GM21528 (cell line): ENCODE results near the gene CLP1.
"Not testable (repeated sequence)": the region's sequence is repeated elsewhere in the genome, so short reads cannot be mapped to it uniquely, and the experiment has no call there.

ENCODE experiments used
- ATAC-seq: cut with Tn5 transposase; IDR thresholded peaks from one replicate; pipeline ENCODE4 v1.9.1; 2021; ENCODE audit warnings: mild to moderate bottlenecking, moderate library complexity; ENCODE audit not compliant: unreplicated experiment, low FRiP score

CLP1 gene

GRCh38 chr11:57640068-57640800 is 17.3 kb upstream of the CLP1 start:
- ATAC-seq: no peak

DNA sequence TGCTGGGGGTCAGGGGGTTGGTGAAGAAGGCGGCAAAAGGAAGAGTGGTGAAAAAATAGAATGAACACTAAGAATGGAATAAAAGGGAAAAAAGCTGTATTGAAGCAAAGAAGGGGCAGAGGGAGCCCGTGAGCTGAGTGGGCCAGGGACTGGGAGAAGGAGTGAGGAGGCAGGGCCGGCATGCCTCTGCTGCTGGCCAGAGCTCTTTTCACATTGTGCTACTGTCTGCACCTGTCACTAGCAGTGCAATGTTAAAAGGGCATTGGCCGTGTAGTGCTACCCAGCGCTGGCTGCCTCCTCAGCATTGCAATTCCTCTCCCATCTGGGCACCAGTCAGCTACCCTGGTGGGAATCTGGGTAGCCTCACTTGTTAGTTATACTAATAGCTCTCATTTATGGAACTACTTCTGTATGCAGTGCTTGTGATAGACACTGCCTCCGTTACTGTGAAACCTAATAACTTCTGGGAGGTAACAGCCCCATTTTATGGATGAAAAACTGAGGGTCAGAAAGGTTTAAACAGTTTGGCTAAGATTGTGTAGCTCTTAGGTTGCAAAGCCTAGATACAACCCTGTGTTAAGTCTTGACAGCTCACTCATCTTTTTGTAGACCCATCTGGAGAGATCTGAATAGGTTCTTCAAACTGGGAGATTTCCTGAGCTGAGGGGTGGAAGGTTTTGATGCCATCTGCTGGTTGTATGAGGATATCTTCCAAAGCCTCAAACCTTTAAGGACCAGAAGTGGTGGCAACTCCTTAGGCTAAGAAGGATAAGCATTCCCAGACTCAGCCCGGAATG is 16.4 kb upstream of the CLP1 start:
- ATAC-seq: no peak

DNA sequence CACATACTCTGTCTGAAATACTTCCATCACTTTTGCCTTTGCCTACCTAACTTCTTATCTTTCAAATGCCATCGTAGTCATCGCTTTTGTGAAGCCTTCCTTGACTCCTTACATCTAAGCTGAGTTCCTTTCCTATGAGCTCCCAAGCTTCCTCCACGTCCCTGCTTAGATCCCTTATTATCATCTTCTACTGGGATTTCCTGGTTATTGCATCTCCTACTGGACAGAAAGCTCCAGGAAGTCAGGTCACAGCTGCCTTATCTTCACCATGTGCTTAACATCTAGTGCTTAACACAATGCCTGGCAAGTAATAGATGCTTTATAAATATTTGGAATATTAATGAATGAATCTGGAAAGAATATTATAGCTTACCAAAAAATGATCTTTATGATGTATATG is 13.8 kb upstream of the CLP1 start:
- ATAC-seq: no peak

- ATAC-seq: no peak
These were observed 12.5 kb upstream of the CLP1 start for GRCh38 chr11:57644748-57645688.

DNA sequence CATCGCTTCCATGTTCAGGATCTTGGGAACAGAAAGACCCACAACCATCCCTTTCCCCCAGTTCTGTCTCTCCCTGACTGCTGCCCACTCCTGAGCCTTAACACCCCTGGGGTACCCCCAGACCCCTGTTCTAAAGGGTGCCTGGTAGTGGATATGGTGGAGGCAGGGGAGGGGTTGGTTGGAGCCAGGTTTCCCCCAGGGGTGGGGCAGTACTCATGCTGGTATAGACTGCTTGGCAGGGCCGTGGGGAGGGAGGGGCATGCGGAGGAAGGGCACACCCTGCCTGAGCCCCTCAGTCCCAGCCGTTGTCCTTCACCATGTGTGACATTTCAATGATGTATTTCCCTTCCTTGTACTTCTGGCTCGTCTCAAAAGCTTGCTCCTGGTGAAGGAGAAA is 11.9 kb upstream of the CLP1 start:
- ATAC-seq: no peak

DNA sequence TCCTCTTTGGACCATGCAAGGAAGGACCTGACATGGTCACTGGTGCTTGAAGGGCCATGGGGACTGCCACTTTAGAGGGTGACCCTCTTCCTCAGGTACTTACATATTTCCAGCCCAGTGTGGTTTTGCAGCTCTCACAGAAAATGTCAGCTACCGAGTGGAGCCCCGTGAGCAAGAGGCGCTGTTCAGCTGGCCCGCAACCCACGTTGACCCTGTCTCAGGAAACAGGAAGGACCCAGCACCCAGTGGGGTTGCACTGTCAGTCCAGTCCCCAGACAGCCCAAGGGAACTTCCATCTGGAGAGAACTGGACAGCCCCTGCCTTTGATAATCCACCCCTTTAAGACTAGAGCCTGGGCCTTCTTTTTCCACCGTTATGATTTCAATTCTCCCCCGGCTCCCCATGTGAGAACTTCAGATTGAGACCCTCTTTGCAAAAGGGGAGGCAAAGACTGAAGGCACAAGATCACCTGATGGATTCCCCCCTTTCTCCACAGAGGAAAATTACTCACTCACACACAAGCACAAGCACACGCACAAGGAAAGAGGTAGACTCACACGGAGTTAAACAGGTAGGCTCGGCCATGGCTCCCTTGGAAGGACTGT is 11.3 kb upstream of the CLP1 start:
- ATAC-seq: no peak

DNA sequence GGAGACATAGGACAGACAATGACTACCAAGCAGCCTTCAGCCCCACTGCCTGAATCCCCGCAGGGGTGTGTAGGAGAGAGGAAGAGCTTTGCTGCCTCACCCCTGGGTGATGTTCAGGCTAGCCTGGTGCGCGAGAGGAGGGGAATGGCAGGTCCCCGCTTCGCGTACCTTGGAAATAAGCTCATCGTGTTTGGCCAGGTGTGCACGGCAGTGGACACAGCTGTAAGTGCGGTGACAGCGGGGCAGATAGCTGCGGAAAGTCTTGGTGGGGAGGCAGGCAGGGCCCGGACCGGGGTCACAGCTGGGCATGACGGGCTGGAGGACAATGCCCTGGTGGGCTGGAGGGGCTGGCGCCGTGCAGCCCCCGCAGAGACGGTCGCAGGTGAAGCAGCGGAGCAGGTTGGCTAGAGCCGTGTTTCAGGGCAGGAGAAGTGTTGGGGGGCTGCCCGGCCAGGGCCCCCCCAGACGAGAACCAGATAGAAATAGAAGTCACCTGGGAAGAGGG is 10.7 kb upstream of the CLP1 start:
- ATAC-seq: no peak

- no peak for ATAC-seq
These were observed 10.2 kb upstream of the CLP1 start for GRCh38 chr11:57647372-57647771.

DNA sequence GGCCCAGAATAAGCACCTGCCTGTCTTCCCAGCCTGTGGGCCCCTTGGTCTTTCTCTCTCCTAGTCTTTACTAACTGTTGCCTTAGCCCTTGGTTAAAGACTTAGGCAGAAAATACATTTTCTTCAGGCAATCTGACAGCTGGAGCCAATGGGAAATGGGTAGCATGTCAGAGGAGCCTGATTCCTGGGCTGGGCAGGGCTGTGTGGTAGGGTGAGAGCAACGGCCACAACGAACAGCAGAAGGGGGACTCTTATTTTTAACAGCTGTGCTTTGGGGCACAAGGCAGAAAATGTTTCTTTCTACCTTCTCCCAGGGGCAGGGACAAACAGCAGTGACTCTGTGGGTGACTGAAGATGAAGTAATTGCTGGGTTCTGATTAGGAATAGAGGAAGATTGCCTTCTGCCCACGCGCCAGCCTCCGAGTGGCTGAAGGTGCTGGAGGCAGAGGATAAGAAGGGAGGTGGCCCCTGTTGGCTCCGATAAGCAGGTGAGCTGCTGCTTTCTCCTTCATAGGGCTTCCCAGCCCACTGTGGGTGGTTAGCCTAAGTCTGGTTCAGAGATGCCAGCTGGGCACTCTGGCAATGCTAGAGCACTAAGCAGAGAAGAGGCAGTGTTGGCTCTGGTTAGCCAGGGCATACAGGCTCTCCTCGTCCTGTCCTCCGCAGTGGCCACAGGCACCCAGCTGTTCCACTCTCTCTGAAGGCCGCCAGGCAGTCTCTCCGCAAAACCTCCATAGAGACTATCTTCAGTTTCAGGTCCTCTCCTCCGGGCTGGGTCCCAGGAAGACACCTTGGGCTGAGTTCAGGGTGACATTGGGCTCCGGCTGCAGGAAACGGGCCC is 9.4 kb upstream of the CLP1 start:
- ATAC-seq: no peak

- no peak for ATAC-seq
These were observed 8.5 kb upstream of the CLP1 start for GRCh38 chr11:57648801-57649735.

- ATAC-seq: no peak
These were observed 7.5 kb upstream of the CLP1 start, which contains the start of gene YPEL4 for GRCh38 chr11:57649826-57650738. TSS of gene YPEL4 (minus strand) at chr11:57649912. CDS start at chr11:57647107, 2,805 bp downstream.

GRCh38 chr11:57650739-57651090 is 6.8 kb upstream of the CLP1 start:
- no peak for ATAC-seq

DNA sequence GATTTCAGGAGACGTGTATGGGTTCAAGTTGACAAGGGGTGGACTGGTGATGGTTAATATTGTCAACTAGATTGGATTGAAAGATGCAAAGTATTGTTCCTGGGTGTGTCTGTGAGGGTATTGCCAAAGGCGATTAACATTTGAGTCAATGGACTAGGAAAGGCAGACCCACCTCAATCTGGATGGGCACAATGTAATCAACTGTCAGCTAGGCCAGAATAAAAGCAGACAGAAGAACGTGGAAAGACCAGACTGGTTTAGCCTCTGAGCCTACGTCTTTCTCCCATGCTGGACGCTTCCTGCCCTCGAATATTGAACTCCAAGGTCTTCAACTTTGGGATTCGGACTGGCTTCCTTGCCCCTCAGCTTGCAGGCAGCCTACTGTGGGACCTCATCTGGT is 6.2 kb upstream of the CLP1 start:
- no peak for ATAC-seq

DNA sequence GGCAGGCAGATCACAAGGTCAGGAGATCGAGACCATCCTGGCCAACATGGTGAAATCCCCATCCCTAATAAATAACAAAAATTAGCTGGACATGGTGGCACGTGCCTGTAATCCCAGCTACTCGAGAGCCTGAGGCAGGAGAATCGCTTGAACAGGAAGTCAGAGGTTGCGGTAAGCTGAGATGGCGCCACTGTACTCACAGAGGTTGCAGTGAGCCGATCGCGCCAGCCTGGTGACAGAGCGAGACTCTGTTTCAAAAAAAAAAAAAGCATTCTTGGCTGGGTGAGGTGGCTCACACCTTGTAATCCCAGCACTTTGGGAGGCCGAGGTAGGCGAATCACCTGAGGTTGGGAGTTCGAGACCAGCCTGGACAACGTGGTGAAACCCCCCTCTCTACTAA is 5.3 kb upstream of the CLP1 start:
- not testable (repeated sequence) for ATAC-seq

GRCh38 chr11:57652662-57653061 is 4.9 kb upstream of the CLP1 start:
- ATAC-seq: no peak

GRCh38 chr11:57653163-57653562 is 4.4 kb upstream of the CLP1 start:
- ATAC-seq: no peak

DNA sequence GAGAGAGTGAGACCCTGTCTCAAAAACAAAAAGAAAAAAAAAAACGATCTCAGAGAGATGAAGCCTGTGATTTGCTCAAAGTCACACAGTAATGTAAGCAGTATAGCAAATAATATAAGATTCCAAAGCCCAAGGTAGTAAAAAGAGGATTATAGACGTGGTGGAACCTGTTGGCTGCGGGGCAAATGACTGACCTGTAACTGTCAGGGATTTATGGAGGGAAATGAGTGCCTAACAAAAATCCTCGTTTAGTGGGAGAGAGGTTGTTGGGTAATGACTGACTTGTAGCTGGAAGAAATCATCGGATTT is 723 bp upstream of the CLP1 start:
- no peak for ATAC-seq

DNA sequence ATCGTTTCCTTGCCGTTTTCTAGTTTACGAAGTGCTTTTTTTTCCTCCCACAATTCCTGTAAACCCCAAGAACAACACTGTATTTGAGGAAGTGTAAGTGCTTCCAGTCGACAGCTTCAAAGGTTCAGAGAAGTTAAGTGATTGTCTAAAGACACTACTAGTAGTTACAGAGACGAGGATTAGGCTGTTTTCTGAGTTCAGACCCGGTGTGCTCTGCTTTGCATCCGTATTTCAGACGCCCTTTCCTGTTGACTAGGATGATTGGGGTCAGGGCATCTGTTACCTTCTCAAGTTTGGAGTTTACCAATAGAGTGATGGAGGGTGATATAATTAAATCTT is 430 bp downstream of the CLP1 start:
- no peak for ATAC-seq
